Measurements from ENCODE around the gene PRR5L. TPM values are rescaled to one million over a fixed set of nuclear protein-coding genes. Genes with fewer than 3 reads are reported as not detected.

PRR5L gene
- total RNA-seq, 4 donors from 2014 or later: 4.7 to 11.5 (median 6.0) TPM

GRCh38 chr11:36488096-36488495 is 192.0 kb downstream of the PRR5L start:
- 65 to 81% methylated on average over 5 of the region's 5 CpGs for WGBS, 2 donors
- H3K9me3 ChIP-seq: no peaks in the 10 kb centered on the region
- no peak overlapping the region for H3K4me3 ChIP-seq (replicated peaks in 1 of 3)
- H3K27ac ChIP-seq: peak overlapping the region in 2 of 3 donors; percentile 25 to 35
- no peak for DNase-seq
- intact Hi-C loops (cut with DNase I): no loop called here
- no peaks in the 10 kb centered on the region for H3K27me3 ChIP-seq
- TF ChIP-seq POLR2A (IDR thresholded peaks at IDR 0.05): no peak
- no peak for TF ChIP-seq CTCF (IDR thresholded peaks at IDR 0.05)
- peaks cover 14 to 29% of the 10 kb centered on the region in 2 donors for H3K36me3 ChIP-seq
- H3K4me1 ChIP-seq: no peaks in the 10 kb centered on the region

- WGBS, 2 donors: 93 to 97% methylated on average over 16 of the region's 16 CpGs
- TF ChIP-seq CTCF (IDR thresholded peaks at IDR 0.05) (no peak), POLR2A (IDR thresholded peaks at IDR 0.05) (no peak)
- no peak overlapping the region for H3K4me3 ChIP-seq (replicated peaks in 1 of 3)
- DNase-seq: no peak
- intact Hi-C loops (cut with DNase I): no loop called here
- peaks cover 12 to 43% of the 10 kb centered on the region in 2 donors for H3K36me3 ChIP-seq
- no peaks in the 10 kb centered on the region for H3K27me3 ChIP-seq
- H3K27ac ChIP-seq: no peak overlapping the region
- H3K9me3 ChIP-seq: no peaks in the 10 kb centered on the region
- no peaks in the 10 kb centered on the region for H3K4me1 ChIP-seq
Measured at GRCh38 chr11:36490026-36490806, 194.1 kb downstream of the PRR5L start.

- Histone ChIP-seq H3K27ac (no peak overlapping the region), H3K4me3 (replicated peaks in 1 of 3) (no peak overlapping the region), H3K27me3 (no peaks in the 10 kb centered on the region), H3K9me3 (no peaks in the 10 kb centered on the region), H3K36me3 (peaks cover 33 to 61% of the 10 kb centered on the region in 2 donors), H3K4me1 (no peaks in the 10 kb centered on the region)
- DNase-seq: no peak
- TF ChIP-seq POLR2A (IDR thresholded peaks at IDR 0.05) (no peak), CTCF (IDR thresholded peaks at IDR 0.05) (peak; percentile 41 to 80 (median 60))
- intact Hi-C loops (cut with DNase I): no loop called here
Measured at GRCh38 chr11:36492724-36493304, 196.7 kb downstream of the PRR5L start.

- H3K27ac ChIP-seq: no peak overlapping the region
- H3K27me3 ChIP-seq: no peaks in the 10 kb centered on the region
- no peaks in the 10 kb centered on the region for H3K9me3 ChIP-seq
- peaks cover 33 to 67% of the 10 kb centered on the region in 2 donors for H3K36me3 ChIP-seq
- no peaks in the 10 kb centered on the region for H3K4me1 ChIP-seq
- no peak for TF ChIP-seq POLR2A (IDR thresholded peaks at IDR 0.05)
- DNase-seq: no peak
- no peak overlapping the region for H3K4me3 ChIP-seq (replicated peaks in 1 of 3)
- intact Hi-C loops (cut with DNase I): no loop called here
Measured at GRCh38 chr11:36493332-36493731, 197.2 kb downstream of the PRR5L start.

- no peak for TF ChIP-seq POLR2A (IDR thresholded peaks at IDR 0.05)
- TF ChIP-seq CTCF (IDR thresholded peaks at IDR 0.05): no peak
- Histone ChIP-seq H3K27ac (no peak overlapping the region), H3K9me3 (no peaks in the 10 kb centered on the region), H3K4me3 (replicated peaks in 1 of 3) (no peak overlapping the region), H3K4me1 (no peaks in the 10 kb centered on the region), H3K27me3 (no peaks in the 10 kb centered on the region), H3K36me3 (peaks cover 34 to 55% of the 10 kb centered on the region in 2 donors)
- WGBS, 2 donors: 90 to 97% methylated on average over 1 of the region's 1 CpG
- DNase-seq: no peak
- intact Hi-C loops (cut with DNase I): no loop called here
Measured at GRCh38 chr11:36498721-36499120, 202.6 kb downstream of the PRR5L start.

Data from thyroid gland (tissue), 4 donors.